Heart right ventricle (tissue), 16 donors: ENCODE data around the gene DNAJC11. TPM values are rescaled to one million over a fixed set of nuclear protein-coding genes. Genes with fewer than 3 reads are reported as not detected.
A peak's percentile ranks its signal among the peaks of the same experiment; 100 is the strongest.

ENCODE experiments used
- ATAC-seq, 8 donors: fragments of 200-7000 bp; cut with Tn5 transposase; one replicate each; pipeline ENCODE4 v1.9.1; 2020; ENCODE audit warnings: mild to moderate bottlenecking in 8 of 8, moderate library complexity in 8 of 8, moderate number of reproducible peaks in 1 of 8
- DNase-seq, 2 donors: peaks; one replicate each; pipeline ENCODE4 v3.0.0-alpha.2; 2020
- H3K27ac ChIP-seq, 10 donors: fragments of 200-600 bp; sonication (generic) in 2 of 10; one replicate each; pipeline versions ENCODE4 v1.5.0 to v1.8.0; 2020 to 2022; ENCODE audit warnings: mild to moderate bottlenecking in 3 of 10
- H3K27me3 ChIP-seq, 7 donors: fragments of 200-600 bp; one replicate each; pipeline ENCODE4 v1.8.0; 2021 to 2022; ENCODE audit warnings: mild to moderate bottlenecking in 2 of 7
- H3K36me3 ChIP-seq, 9 donors: fragments of 200-600 bp; sonication (generic) in 1 of 9; one replicate each; pipeline versions ENCODE4 v1.5.0 to v1.8.0; 2020 to 2022; ENCODE audit warnings: mild to moderate bottlenecking in 2 of 9
- H3K4me1 ChIP-seq, 9 donors: fragments of 200-600 bp; sonication (generic) in 1 of 9; one replicate each; pipeline versions ENCODE4 v1.5.0 to v1.8.0; 2020 to 2022; ENCODE audit warnings: mild to moderate bottlenecking in 4 of 9
- H3K4me3 ChIP-seq, 10 donors: fragments of 200-600 bp; sonication (generic) in 2 of 10; one replicate each; pipeline versions ENCODE4 v1.5.0 to v1.8.0; 2020 to 2022; ENCODE audit warnings: mild to moderate bottlenecking in 7 of 10, moderate library complexity in 2 of 10
- H3K9me3 ChIP-seq, 11 donors: fragments of 200-600 bp in 10 of 11; sonication (generic) in 2 of 11; one replicate each; pipeline versions ENCODE4 v1.5.0 to v1.8.0; 2013 to 2022; ENCODE audit warnings: mild to moderate bottlenecking in 2 of 11, control low read depth in 1 of 11, moderate library complexity in 1 of 11
- WGBS, 2 donors: extraction: QIAGEN DNeasy Blood & Tissue Kit; methylation state at CpG; one replicate each; pipeline ENCODE4 v1.1.7; 2013; ENCODE audit warnings: inconsistent platforms in 1 of 2; 5-methylcytosine and 5-hydroxymethylcytosine counted together
- intact Hi-C, 10 donors: fragments of 100-400 bp; cut with DNase I; formaldehyde crosslinking; loops; one replicate each; pipeline versions ENCODE4 v1.11.1 to v1.14.2; 2022
- polyA plus RNA-seq, 2 donors: library from polyadenylated mRNA; stranded (reverse); fragments of 200-250 nt; gene quantifications; one replicate each; pipeline ENCODE4 v1.2.3, GENCODE V29; 2013
- total RNA-seq, 10 donors: library from RNA; stranded (reverse); fragmentation: NEBNext Ultra II Directional in 3 of 10; extraction: Animal tissue kit (Norgen Biotek cat#: 25700) in 3 of 10; gene quantifications; one replicate each; pipeline versions ENCODE4 v1.2.1 to v1.2.4, GENCODE V29; 2021 to 2023
- TF ChIP-seq, protein P1 (sequence below), 9 donors: fragments of 200-600 bp; sonication (generic) in 2 of 9; IDR thresholded peaks; one replicate each; pipeline versions ENCODE4 v1.5.0 to v1.8.0; 2021 to 2022; ENCODE audit warnings: antibody characterized with exemption in 9 of 9, mild to moderate bottlenecking in 5 of 9, moderate library complexity in 1 of 9
- donor health status: Arrhythmogenic right ventricular cardiomyopathy.
- donor health status: ischemic (EF 13 %, LVEDD 7.1; RV severe dilation, severe dysfunction).
- donor health status: healthy with polysubstance abuse.
- donor health status: DM: no; HTN: yes; CAD: no.
- donor health status: DM: no; HTN: no; CAD: no.
- donor health status: ischemic (EF 25% LVEDD 6.9; RV normal size, moderate dysfunction).
- donor health status: ischemic (EF 25% LVEDD 5.7; RV mildly dilated, moderate dysfunction).
- donor health status: healthy.
- donor health status: DM: yes; HTN: yes; CAD: no.
- donor health status: Ischemic cardiomyopathy.
- donor health status: ischemic (EF 35%, LVEDD 5.7; RV mildly dilated, moderate dysfunction).
- donor health status: nonischemic (EF 11% LVEDD 7.7; RV severe dilation, severe dysfunction).
- donor health status: DM: yes; HTN: yes; CAD: no.
- donor health status: PGD.
- donor health status: ischemic (EF 29% LVEDD 5.4; RV normal size, mild dysfunction).
- donor health status: nonischemic (EF 23%, LVEDD 6.1; RV moderate dilation, normal function).

The DNAJC11 gene
- total and polyA plus RNA-seq, 12 donors: 31.2 to 80.6 (median 71.9) TPM

DNA sequence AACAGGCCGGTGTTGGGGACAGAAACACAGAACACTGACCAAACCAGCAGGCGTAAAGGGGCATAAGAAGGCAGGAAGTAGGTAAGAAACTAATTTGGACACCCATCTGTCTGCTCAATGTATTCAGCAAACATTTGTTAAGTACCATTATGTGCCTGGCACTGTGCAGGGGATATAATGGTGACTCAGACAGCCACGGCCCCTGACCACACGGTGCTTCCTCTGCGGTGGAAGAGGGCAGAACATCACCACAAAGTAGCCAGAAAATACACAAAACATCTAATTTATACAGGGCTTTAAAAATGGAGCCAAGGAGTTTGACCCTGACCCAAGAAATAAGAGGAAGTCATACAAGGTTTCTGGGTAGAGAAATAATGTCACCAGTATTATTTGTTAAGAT, 12.9 kb downstream of the DNAJC11 start:
- intact Hi-C loops: no loop called here
- no peak overlapping the region for H3K27ac ChIP-seq
- H3K36me3 ChIP-seq: no peaks in the 10 kb centered on the region
- no peak overlapping the region for H3K4me3 ChIP-seq
- no peaks in the 10 kb centered on the region for H3K9me3 ChIP-seq
- TF ChIP-seq, protein P1, sequence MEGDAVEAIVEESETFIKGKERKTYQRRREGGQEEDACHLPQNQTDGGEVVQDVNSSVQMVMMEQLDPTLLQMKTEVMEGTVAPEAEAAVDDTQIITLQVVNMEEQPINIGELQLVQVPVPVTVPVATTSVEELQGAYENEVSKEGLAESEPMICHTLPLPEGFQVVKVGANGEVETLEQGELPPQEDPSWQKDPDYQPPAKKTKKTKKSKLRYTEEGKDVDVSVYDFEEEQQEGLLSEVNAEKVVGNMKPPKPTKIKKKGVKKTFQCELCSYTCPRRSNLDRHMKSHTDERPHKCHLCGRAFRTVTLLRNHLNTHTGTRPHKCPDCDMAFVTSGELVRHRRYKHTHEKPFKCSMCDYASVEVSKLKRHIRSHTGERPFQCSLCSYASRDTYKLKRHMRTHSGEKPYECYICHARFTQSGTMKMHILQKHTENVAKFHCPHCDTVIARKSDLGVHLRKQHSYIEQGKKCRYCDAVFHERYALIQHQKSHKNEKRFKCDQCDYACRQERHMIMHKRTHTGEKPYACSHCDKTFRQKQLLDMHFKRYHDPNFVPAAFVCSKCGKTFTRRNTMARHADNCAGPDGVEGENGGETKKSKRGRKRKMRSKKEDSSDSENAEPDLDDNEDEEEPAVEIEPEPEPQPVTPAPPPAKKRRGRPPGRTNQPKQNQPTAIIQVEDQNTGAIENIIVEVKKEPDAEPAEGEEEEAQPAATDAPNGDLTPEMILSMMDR (IDR thresholded peaks at IDR 0.05): no peak
- WGBS, 2 donors: 86 to 90% methylated on average over 5 of the region's 5 CpGs
- no peaks in the 10 kb centered on the region for H3K27me3 ChIP-seq
- DNase-seq (no peak), ATAC-seq (no peak)
- H3K4me1 ChIP-seq: peaks cover 0 to 36% (median 13%) of the 10 kb centered on the region in 9 donors

DNA sequence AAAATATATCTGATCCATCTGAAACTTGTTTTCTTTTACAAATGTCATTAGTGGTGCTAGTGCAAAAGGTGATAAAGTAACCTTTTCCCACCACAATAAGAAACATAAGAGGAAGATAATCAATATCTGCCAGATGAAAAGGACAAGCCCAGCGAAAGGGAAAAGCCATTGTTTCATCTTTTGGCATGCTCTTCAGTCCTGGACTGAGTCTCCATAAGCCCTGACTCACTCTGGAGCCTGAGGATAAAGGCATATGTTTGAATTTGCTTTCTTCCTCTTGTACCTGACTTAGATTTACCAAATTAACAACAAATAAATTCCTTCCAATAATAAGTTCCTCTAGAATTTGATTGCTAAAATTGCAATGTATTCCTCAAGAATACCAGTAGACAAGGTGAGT, 13.6 kb downstream of the DNAJC11 start:
- Histone ChIP-seq H3K36me3 (peaks cover 0 to 1% (median 0%) of the 10 kb centered on the region in 9 donors), H3K4me1 (peaks cover 0 to 36% (median 13%) of the 10 kb centered on the region in 9 donors), H3K27ac (no peak overlapping the region), H3K4me3 (no peak overlapping the region), H3K27me3 (no peaks in the 10 kb centered on the region), H3K9me3 (no peaks in the 10 kb centered on the region)
- intact Hi-C loops: no loop called here
- ATAC-seq (no peak), DNase-seq (no peak)
- TF ChIP-seq, protein P1 (IDR thresholded peaks at IDR 0.05): no peak
- 74 to 77% methylated on average over 1 of the region's 1 CpG for WGBS, 2 donors

DNA sequence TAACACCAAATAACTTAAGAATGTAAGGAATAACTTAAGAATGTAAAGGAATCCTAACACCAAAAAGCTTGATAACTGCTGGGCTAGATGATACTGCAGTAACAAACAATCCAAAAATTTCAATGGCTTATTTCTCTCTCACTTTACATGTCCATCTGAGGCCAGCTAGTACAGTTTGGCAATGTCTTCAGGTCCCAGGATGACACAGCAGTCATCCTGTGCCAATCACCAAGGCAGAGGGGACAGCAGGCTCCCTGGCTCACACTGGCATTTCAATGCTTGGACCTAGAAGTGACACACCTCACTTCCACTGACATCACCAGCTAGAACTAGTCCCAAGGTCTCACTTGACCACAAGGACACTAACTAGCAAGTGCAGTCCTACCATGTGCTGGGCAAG, 15.3 kb downstream of the DNAJC11 start:
- H3K4me1 ChIP-seq: peaks cover 0 to 27% (median 13%) of the 10 kb centered on the region in 9 donors
- TF ChIP-seq, protein P1 (IDR thresholded peaks at IDR 0.05): no peak
- ATAC-seq (peak; percentile 38 to 95 (median 82)), DNase-seq (peak in 1 of 2 donors; percentile 32)
- intact Hi-C loops: no loop called here
- H3K27ac ChIP-seq: peak overlapping the region in 3 of 10 donors; percentile 16 to 54 (median 17)
- H3K36me3 ChIP-seq: peaks cover 0 to 9% (median 0%) of the 10 kb centered on the region in 9 donors
- H3K9me3 ChIP-seq: no peaks in the 10 kb centered on the region
- H3K27me3 ChIP-seq: no peaks in the 10 kb centered on the region
- H3K4me3 ChIP-seq: no peak overlapping the region

DNA sequence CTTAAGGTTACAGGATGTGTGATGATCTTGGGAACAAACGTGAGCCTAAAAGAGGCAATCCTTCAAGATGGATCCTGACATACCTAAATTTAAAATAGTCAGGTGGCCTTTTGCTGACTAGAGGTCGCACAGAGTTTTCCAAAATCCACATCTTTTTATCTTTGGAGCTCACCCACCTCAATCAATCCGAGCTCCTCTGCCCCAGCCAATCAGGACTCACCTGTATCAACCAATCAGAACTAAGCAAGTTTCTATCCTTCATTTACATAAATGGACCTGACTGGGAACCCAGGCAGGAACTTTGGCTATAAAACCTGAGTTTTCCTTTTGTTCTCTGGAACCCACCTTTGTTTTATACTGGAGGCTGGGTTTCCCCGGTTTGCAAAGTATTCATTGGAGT, 16.2 kb downstream of the DNAJC11 start:
- Histone ChIP-seq H3K27me3 (no peaks in the 10 kb centered on the region), H3K4me1 (peaks cover 0 to 19% (median 10%) of the 10 kb centered on the region in 9 donors), H3K4me3 (no peak overlapping the region), H3K27ac (no peak overlapping the region), H3K36me3 (peaks cover 0 to 17% (median 0%) of the 10 kb centered on the region in 9 donors), H3K9me3 (no peaks in the 10 kb centered on the region)
- 93 to 97% methylated on average over 4 of the region's 4 CpGs for WGBS, 2 donors
- TF ChIP-seq, protein P1 (IDR thresholded peaks at IDR 0.05): no peak
- no peak for DNase-seq
- intact Hi-C loops: no loop called here
- no peak for ATAC-seq
